DOHH2 (cell line): ENCODE data around the gene EIF6.

Experiments used
- EZH2phosphoT487 ChIP-seq: fragments of 200-600 bp; sonication (generic); IDR thresholded peaks from 2 replicates; pipeline ENCODE4 v1.6.1; 2017; ENCODE audit warnings: borderline replicate concordance, mild to moderate bottlenecking, antibody characterized with exemption, low read length, moderate library complexity, mixed read lengths
- TF ChIP-seq, protein P1 (sequence below): fragments of 200-600 bp; sonication (generic); IDR thresholded peaks from one replicate; pipeline ENCODE4 v1.5.1; 2014; ENCODE audit warnings: antibody characterized with exemption, mild to moderate bottlenecking, low read depth, low read length; ENCODE audit not compliant: poor library complexity, severe bottlenecking

DNA sequence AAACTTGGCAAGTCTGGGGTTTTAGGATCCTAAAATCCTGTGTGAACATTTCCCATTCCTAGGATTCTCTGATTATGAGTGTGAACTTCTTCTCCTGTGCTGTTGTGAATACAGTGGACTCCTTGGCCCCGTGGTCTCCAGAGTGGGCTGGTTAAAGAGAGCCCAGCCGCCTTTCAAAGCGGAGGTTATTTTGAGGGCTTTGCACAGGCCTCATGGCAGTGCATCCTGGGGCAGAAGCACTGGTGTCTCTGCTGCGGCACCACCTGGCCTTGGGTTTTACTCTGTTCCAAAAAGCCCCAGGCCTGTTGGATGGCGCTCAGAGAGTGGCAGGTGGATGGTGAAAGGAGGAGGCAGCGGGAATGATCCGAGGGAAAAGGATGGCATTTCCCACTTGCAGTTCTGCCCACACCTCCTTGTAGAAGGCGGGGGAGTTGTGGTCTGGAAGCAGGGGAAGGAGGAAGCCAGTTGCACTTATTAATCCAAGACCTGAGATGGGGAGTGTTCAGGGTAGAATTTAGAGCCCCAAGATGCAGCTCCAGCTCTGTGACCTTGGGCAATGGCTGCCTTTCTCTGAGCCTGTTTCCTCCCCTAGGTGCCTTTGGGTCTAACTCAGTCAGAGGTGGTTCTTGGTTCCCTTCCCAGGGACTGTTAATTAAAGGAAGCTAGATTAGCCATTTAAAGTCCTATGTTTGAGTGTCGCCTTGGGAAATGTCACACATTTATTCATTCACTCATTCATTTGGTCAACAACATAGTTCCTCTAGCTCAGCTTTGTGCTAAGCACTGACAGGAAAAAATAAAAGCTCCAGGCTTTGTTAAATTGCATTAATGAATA is 35.7 kb downstream of the EIF6 start:
- TF ChIP-seq, protein P1, sequence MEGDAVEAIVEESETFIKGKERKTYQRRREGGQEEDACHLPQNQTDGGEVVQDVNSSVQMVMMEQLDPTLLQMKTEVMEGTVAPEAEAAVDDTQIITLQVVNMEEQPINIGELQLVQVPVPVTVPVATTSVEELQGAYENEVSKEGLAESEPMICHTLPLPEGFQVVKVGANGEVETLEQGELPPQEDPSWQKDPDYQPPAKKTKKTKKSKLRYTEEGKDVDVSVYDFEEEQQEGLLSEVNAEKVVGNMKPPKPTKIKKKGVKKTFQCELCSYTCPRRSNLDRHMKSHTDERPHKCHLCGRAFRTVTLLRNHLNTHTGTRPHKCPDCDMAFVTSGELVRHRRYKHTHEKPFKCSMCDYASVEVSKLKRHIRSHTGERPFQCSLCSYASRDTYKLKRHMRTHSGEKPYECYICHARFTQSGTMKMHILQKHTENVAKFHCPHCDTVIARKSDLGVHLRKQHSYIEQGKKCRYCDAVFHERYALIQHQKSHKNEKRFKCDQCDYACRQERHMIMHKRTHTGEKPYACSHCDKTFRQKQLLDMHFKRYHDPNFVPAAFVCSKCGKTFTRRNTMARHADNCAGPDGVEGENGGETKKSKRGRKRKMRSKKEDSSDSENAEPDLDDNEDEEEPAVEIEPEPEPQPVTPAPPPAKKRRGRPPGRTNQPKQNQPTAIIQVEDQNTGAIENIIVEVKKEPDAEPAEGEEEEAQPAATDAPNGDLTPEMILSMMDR = no peak
- TF ChIP-seq EZH2phosphoT487 = no peak
